Cardiac fibroblast (primary cell): ENCODE measurements around the gene ADAMTS14.

Source experiments
- DNase-seq, 2 donors: peaks; one replicate each; pipeline versions ENCODE4 v3.0.0 to v3.0.0-alpha.2; 2010; ENCODE audit warnings: low read depth in 2 of 2
- H3K4me3 ChIP-seq, 2 donors: replicated peaks in 1 of 2; 1 replicate in 1 of 2; 2 replicates in 1 of 2; pipeline ENCODE4 v1.5.1; 2011; ENCODE audit warnings: low read depth in 2 of 2, low read length in 2 of 2, mild to moderate bottlenecking in 2 of 2, moderate library complexity in 1 of 2
- TF ChIP-seq, protein P1 (sequence below): IDR thresholded peaks from one replicate; pipeline ENCODE4 v1.5.1; 2011; ENCODE audit warnings: low read depth, mild to moderate bottlenecking, low read length, inconsistent platforms

The ADAMTS14 gene

DNA sequence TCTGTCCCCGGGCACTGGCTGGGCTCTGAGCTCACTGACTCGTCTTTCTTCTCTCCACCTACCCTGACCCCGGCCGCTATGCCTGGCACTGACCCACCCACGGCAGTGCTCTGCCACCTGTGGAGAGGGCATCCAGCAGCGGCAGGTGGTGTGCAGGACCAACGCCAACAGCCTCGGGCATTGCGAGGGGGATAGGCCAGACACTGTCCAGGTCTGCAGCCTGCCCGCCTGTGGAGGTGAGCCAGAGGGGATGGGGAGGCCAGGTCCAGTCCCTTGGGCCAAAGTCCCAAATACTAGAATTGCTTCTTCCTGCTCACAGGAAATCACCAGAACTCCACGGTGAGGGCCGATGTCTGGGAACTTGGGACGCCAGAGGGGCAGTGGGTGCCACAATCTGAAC lies 85.5 kb downstream of the ADAMTS14 start:
- no peak for DNase-seq
- TF ChIP-seq, protein P1, sequence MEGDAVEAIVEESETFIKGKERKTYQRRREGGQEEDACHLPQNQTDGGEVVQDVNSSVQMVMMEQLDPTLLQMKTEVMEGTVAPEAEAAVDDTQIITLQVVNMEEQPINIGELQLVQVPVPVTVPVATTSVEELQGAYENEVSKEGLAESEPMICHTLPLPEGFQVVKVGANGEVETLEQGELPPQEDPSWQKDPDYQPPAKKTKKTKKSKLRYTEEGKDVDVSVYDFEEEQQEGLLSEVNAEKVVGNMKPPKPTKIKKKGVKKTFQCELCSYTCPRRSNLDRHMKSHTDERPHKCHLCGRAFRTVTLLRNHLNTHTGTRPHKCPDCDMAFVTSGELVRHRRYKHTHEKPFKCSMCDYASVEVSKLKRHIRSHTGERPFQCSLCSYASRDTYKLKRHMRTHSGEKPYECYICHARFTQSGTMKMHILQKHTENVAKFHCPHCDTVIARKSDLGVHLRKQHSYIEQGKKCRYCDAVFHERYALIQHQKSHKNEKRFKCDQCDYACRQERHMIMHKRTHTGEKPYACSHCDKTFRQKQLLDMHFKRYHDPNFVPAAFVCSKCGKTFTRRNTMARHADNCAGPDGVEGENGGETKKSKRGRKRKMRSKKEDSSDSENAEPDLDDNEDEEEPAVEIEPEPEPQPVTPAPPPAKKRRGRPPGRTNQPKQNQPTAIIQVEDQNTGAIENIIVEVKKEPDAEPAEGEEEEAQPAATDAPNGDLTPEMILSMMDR: no peak
- no peak overlapping the region for H3K4me3 ChIP-seq

DNA sequence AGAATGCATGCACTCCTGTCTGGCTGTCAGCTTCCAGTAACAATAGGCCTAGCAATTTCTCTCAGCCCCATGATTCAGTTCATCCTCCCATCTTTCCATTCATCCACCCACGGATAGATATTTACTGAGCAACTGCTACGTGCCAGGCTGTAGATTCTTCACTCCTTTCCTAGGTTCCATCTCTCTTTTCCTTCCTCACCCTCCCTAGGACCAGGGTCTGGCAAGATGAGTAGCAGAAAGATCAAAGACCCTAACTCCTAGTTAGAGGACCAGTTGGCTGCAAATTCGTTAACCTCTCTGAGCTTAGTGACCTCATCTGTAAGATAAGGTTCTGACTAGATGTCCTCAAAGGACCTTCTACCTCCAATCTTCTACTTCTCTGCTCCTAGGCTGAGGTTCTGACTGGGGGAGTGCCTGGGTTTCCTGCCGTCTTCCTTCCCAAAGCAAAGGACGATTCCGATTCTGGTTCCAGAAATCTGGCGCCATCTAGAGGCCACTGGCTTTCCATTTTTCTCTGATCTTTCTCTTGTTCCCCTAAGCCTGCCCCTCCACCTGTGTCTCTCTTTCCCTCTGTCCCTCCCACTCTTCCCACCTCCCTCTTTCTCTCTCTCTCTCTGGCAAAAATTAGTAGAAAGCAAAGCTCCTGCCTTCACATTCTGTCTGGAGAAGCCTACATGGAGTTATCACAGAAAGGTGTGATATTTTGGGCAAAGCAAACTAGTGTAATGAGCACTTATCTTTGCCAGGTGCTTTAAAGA lies 86.6 kb downstream of the ADAMTS14 start:
- DNase-seq: peak; percentile 82 to 84
- TF ChIP-seq, protein P1: peak; percentile 76
- no peak overlapping the region for H3K4me3 ChIP-seq

DNA sequence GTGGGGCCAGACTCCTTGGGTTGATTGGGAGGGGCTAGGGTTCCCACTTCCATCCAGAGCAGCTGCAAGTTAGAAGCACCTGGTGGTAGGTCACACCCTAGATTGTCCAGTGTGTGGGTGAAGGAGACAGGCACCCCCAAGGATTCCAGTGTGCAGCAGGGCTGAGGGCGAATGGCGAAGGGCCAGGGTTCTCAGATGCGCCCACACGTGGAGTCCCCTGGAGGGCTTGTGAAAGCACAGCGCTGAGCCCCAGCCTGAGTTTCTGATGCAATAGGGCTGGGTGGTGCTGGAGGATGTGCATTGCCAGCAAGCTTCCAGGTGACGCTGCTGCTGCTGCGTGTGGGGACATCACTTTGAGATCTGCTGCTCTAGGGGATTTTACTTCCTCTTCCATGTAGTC lies 87.5 kb downstream of the ADAMTS14 start:
- H3K4me3 ChIP-seq: no peak overlapping the region
- no peak for DNase-seq
- TF ChIP-seq, protein P1: no peak

DNA sequence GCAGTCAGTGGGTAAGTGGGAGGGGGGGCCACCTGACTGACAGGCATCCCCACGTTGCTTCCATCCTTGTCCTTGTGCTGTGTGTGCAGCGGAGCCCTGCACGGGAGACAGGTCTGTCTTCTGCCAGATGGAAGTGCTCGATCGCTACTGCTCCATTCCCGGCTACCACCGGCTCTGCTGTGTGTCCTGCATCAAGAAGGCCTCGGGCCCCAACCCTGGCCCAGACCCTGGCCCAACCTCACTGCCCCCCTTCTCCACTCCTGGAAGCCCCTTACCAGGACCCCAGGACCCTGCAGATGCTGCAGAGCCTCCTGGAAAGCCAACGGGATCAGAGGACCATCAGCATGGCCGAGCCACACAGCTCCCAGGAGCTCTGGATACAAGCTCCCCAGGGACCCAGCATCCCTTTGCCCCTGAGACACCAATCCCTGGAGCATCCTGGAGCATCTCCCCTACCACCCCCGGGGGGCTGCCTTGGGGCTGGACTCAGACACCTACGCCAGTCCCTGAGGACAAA lies 88.0 kb downstream of the ADAMTS14 start:
- no peak overlapping the region for H3K4me3 ChIP-seq
- no peak for DNase-seq
- TF ChIP-seq, protein P1: no peak

DNA sequence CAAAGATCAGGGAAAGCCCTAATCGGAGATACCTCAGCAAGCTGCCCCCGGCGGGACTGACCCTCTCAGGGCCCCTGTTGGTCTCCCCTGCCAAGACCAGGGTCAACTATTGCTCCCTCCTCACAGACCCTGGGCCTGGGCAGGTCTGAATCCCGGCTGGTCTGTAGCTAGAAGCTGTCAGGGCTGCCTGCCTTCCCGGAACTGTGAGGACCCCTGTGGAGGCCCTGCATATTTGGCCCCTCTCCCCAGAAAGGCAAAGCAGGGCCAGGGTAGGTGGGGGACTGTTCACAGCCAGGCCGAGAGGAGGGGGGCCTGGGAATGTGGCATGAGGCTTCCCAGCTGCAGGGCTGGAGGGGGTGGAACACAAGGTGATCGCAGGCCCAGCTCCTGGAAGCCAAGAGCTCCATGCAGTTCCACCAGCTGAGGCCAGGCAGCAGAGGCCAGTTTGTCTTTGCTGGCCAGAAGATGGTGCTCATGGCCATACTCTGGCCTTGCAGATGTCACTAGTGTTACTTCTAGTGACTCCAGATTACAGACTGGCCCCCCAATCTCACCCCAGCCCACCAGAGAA lies 88.8 kb downstream of the ADAMTS14 start:
- TF ChIP-seq, protein P1: peak; percentile 15
- no peak overlapping the region for H3K4me3 ChIP-seq
- DNase-seq: peak in 1 of 2 donors; percentile 50

DNA sequence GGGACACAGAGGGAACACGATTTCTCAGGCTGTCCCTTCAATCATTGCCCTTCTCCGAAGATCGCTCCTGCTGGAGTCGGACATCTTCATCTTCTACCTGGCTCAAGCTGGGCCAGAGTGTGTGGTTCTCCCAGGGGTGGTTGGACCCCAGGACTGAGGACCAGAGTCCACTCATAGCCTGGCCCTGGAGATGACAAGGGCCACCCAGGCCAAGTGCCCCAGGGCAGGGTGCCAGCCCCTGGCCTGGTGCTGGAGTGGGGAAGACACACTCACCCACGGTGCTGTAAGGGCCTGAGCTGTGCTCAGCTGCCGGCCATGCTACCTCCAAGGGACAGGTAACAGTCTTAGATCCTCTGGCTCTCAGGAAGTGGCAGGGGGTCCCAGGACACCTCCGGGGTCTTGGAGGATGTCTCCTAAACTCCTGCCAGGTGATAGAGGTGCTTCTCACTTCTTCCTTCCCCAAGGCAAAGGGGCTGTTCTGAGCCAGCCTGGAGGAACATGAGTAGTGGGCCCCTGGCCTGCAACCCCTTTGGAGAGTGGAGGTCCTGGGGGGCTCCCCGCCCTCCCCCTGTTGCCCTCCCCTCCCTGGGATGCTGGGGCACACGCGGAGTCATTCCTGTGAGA lies 89.5 kb downstream of the ADAMTS14 start:
- TF ChIP-seq, protein P1: no peak
- H3K4me3 ChIP-seq: no peak overlapping the region
- no peak for DNase-seq
